Stimulated activated CD8-positive, alpha-beta memory T cell treated with anti-CD3 and anti-CD28 coated beads, Interleukin-2, amount 100 ng/mL, for 48 hours (primary cell): ENCODE measurements around the gene FAM83E.
A peak's percentile ranks its signal among the peaks of the same experiment; 100 is the strongest.
"Not testable (repeated sequence)": the region's sequence is repeated elsewhere in the genome, so short reads cannot be mapped to it uniquely, and the experiment has no call there.

Experiments used
- DNase-seq, 2 donors: peaks; one replicate each; pipeline ENCODE4 v3.0.0-alpha.2; 2020; ENCODE audit warnings: low read depth in 2 of 2

Gene FAM83E

DNA sequence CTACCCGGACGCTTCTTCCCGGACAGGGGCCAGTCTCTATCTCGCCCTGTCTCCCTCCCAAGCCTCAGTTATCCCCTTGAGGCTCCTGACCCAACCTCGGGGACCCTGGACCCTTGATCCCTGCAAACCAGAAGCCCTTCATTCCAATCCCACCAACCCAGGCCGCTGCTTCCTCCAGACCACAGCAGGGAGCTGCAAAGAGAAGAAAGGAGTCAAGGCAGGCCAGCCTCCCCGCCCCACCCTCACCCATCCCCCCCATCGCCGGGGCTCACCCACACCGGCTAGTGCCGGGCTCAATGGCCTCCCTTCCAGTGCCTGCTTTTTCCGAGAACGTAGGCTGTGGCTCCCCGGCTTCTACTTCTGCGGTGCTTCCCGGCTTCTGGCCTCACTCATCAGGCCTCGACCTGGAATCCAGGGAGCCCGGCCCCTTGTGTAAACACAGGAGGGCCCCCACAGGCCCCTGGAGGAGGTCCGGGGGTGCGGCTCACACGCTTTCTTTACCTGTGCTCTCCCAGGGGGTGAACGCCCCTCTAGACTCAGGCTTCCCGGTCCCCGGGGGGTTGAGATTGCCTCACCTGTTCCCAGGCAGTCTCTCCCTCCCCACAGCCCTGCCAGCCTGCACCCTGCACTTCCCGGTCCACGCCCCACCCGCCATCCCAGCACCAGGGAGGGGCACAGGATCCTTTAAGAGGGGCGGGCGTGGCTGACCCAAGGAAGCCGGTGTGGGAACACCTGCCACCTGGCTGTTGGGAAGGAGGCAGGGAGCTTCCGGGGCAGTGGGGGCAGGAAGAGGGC, at the start of gene FAM83E:
Gene FAM83E (minus strand): TSS at position 641 of the 795 bp plus-strand sequence. CDS start 1,704 bp downstream, outside the sequence.
- DNase-seq = no peak

DNA sequence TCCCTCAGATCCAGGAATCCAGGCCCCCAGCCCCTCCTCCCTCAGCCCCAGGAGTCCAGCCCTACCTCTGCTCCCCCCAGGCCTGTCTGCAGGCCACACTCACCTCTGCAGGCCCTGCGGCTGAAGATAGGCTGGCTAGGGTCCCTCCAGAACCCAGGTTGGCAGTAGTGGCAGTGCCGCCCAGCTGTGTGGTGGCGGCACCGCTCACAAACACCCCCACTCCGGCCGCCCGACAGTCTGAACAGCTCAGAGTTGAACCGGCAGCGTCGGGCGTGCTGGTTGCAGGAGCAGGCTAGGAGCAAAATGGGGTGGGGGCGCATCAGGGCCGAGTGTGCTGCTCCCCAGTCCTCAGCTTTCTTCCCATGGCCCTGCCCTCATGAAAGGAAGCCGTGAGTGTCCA, 49.6 kb upstream of the FAM83E start:
- DNase-seq = no peak

DNA sequence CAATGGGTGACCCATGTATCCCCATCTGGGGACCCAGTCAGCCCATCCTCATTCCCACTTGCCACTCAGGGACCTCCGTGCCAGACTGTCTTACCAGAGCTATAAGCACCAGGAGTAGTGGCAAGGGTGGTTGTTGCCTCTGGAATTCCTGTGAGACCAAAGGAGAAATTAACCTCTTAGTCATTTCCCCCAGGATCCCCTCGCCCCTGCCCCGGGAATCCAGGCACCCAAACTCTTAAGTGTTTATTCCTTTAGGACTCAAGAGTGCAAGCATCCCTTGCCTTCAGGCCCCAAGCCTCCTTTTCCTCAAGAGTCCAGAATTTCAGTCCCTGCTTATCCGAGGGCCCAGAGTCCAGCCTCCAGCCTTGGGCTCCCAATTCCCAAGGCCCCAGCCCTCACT, 48.8 kb upstream of the FAM83E start:
- DNase-seq = no peak

DNA sequence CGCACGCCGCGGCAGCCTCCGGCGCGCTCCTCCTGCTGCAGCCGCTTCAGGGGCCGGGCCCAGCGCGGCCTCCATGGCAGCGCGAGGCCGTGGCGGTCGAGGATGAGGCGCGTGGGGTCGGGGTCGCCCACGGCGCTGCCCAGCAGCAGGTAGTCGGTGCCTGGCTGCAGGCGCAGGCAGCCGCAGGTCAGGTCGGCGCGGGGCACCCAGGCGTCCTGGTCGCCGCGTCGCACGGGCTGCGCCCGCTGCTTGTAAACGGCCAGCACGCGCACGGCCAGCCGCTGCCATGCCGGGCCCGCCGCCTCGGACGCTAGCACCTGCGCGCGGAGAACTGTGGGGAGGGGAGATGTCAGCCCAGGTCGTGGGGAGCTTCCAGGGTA, 46.8 kb upstream of the FAM83E start:
- no peak for DNase-seq

DNA sequence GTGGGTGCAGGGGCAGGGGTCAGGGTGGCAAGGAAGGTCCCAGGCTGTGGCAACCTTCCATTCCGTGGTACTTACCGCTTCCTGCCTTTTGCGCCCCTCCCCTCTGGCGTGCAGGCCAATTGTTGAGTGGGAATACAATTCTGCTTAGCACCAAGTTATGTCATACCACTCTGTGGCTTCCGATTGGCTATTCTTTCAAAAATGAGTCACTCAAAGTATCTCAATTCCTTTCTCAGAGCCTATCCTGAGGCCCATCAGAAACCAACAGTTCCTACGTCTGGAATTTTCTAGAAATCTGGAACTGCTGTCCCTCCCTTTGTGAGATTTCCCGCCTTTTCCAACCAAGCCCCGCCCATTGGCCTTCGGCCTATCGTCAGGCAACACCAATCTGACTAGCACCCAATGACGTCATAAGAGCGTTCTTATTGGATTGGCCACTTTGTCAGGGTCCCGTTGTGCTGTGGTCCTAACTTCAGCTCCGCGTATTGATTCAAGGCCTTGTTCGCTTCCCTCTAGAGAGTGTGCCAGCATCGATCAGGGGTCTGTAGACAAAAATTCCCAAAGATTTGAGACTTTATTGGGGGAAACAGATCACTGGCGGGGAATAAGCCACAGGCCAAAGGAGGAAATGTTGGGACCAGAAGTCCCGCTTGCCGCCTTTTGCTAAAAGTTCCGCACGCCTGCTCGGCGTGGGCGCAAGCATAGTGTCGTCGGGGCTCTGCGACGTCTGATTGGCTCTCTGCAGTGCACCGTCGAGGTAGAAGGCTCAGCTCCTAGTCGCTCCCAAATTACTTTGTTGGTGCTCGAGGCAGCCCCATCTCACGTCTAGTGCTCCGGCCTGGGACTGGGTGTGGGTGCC, 46.2 kb upstream of the FAM83E start:
- peak; percentile 57 to 72 for DNase-seq

DNA sequence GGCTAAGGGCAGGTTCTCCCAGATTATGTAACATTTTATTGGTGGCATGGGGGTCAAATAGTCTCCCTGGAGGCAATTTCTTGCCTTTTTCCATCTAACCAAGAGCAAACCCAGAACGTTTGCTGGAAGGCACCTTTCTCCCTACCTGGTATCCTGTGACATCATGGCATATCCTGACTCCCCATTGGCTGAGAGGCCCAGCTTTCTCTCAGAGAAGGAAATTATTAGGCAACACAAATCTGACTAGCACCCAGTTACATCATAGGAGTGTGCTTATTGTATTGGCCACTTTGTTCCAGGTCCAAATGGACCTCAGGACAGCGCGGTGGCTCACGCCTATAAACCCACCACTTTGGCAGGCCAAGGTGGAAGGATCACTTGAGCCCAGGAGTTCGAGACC, 44.9 kb upstream of the FAM83E start:
- DNase-seq = no peak

DNA sequence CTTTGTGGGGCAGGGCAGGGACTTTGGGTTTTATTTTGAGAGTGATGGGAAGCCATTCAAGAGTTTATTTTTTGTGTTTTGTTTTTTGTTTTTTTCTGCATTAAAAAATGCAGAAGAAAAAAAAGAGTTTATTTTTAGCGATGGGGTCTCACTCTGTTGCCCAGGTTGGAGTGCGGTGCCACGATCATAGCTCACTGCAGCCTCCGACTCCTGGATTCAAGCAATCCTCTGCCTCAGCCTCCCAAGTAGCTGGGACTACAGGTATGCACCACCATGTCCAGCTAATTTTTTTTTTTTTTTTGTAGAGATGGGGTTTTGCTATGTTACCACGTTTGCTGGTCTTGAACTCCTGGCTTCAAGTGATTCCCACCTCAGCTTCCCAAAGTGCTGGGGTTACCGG, 43.6 kb upstream of the FAM83E start:
- DNase-seq = no peak

DNA sequence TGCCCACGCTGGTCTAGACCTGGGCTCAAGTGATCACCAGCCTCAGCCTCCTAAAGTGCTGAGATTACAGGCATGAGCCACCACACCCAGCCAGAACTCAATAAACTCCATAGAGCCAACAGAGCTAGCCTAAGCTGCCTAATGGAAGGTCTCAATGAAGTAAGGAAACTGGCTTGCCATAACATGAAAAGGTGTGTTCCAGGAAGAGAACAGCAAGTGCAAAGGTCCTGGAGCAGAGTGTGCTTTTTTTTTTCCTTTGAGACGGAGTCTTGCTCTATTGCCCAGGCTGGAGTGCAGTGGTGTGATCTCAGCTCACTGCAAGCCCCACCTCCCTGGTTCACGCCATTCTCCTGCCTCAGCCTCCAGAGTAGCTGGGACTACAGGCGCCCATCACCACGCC, 43.0 kb upstream of the FAM83E start:
- DNase-seq = not testable (repeated sequence)

DNA sequence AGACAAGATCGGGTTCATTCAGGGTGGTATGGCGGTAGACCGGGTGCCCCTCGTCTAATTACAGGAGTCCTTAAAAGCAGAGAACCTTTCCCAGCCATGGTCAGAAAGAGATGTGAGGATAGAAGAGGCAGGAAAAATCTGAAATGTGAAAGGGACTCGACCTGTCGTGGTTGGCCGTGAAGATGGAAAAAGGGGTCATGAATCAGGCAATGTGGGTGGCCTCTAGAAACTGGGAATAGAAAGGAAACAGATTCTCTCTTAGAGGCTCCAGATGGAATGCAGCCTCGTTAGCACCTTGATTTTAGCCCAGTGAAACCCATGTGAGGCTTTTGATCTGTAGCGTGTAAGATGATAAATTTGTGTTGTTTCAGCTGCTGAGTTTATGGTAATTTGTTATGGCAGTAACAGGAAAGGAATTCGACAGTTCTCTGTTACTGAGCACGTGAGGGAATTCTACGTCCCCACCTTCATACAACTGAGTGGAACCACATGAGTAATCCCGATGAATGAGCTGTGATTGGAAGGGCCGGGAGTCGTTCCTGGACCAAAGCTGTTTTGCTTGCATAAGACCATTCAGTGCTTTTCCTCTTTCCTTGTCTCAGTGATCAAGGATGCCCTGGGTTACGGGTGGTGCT, 42.1 kb upstream of the FAM83E start:
- DNase-seq = no peak

DNA sequence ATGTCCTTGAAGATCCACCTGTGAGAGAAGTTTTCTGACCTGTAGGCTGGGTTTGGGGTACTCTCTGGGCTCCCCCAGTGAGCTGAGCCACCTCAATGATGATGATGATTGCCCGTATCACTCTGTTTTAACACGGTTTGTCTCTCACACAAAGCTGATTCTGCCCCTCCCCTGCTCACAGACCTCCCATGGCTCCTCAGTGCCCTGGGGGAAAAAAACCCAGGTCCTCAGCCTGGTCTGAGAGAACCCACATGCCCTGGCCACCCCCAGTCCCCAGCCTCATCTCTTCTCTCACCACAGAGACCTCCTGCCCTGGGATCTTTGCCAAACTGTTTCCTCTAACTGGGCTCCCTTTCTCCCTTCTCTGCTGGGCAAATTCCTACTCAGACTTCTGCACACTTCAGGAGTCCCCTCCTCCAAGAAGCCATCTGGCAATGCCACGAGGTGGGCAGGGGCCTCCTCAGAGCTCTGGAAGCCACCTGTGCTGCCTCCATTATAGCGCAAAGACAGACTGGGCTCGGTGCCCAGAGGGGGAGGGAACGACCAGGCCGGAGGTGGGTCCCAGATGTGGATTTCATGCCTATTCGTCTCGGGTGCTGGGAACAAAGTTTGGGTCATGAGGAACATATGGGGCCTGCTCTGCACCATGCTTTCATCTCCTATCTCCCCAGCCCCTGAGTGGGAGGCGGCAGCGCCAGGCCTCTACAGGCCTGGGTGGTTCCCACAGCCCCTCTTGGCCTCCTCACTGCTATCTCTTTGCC, 39.6 kb upstream of the FAM83E start:
- no peak for DNase-seq

DNA sequence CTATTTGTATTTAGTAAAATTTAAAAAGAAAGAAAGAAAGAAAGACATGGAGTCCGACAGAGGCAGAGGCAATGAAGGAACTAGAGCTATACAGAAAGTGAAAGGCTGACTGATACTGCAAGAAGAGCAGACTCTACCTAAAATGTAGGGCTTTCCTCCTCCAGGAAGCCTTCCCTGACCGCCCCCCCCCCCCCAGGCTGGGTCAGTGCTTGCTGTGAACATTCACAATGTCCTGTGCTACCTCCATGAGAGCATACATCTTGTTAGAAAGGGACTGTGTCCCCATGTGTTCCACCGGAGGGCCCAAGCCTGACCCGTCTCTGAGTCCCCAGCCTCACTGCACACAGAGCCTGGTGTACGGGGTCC, 36.8 kb upstream of the FAM83E start:
- DNase-seq = no peak

DNA sequence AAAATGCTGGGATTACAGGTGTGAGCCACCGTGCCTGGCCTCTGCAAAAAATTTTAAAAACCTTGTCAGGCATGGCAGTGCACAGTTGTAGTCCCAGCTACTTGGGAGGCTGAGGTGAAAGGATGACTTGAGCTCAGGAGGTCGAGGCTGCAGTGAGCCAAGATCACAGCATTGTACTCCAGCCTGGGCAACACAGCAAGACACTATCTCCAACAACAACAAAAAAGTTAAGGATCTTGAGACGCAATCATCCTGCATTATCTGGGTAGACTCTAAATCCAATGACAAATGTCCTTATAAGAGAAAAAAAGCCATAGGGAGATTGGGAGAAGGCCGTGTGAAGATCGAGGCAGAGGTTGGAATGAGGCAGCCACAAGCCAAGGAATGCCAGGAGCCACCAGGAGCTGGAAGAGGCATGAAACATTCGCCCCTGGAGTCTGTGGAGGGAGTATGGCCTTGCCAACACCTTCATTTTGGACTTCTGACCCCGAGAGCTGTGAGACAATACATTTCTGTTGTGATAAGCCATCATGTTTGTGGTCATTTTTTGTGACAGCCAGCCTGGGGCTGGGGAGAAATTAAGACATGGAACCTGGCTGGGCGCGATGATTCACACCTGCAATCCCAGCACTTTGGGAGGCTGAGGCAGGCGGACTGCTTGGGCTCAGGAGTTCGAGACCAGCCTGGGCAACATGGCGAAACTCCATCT, 36.3 kb upstream of the FAM83E start:
- no peak for DNase-seq

DNA sequence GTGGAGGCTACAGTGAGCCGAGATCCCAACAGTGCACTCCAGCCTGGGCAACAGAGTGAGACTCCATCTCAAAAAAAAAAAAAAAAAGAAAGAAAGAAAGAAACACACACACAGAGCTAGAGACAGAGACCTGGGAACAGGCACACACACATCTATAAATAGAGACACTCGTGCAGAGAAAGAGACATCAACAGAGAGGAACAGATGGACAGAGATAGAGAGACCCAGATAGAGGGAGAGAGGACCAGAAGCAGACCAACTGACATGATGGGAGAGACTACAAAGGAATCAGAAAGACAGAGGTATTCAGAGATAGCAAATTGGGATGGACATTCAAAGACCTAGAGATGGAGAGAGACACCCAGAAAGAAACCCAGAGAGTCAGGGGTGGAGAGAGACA, 33.3 kb upstream of the FAM83E start:
- DNase-seq = no peak

DNA sequence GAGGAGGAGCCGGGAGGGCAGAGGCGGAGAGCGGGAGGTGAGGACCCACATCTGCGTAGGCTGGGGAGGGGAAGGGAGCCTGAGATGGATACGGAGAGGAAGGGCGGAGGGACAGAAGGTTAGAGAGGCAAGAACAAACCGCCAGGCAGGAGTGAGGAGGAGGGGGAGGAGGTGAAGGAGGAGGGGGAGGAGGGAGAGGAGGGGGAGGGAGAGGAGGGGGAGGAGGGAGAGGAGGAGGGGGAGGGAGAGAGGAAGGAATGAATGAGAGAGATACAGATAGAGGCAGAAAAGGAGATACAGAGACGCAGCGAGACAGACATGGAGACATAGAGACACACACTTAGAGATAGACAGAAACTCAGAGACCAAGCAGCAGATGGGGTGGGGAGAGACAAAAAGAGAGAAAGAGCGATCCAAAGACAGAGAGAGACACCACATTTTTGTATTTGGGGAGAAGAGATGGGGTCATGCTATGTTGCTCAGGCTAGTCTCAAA, 31.9 kb upstream of the FAM83E start:
- no peak for DNase-seq

DNA sequence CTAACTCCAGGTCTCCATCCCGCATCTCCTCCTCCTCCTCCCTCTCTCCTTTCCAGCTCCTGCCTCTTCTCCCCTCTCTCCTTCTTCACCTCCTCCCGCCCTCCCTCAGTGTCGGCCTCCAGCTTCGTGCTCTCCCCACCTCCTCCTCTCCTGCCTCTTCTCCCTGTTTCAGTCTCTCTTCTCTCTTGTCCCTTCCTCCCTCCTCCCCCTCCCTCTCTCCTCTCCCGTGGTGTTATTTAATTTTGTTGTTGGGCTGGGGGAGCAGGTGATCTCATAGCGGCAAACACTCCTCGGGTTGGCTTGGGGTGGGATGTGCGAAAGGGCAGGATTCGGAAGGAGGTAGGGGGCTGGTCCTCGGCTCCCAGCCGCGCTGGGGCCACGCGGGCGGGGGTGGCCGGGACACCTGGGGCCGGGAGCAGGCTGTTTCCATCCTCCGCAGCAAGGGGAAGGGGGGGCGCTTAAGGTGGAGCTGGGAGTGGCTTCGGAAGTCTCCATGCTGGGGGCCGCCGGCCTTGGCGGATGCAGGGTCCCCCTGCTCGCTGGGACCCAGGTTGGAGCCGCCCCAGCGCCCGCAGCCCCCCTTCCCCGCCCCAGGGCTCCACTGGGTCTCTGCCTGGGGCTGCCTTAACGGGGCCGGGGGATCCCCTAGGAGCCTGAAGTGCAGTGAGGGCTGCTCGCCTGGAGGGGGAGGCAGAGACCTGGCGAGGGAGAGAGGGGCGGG, 31.3 kb upstream of the FAM83E start, which contains the start of gene CA11:
Gene CA11 (minus strand): TSS at position 187 of the 721 bp plus-strand sequence. CDS start 555 bp downstream, outside the sequence.
- peak; percentile 82 to 86 for DNase-seq

DNA sequence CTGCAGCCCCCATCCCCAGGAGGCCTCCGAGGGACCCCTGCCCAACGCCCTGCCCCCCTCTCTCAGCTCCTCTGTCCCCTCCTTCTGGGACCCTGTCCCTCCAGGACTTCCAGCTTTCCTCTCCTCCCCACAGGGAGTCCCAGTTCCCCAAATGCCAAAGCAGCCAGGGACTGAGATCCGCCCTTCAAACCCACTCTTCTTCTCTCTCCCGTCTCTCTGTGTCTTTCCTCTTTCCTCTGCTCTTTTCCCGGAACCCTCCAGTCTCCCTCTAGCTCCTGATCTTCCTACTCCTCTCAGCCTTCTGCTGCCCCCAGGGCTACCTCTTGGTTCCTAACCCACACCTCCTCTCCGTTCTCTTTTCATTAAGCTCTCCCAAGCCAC, 30.7 kb upstream of the FAM83E start:
- no peak for DNase-seq

DNA sequence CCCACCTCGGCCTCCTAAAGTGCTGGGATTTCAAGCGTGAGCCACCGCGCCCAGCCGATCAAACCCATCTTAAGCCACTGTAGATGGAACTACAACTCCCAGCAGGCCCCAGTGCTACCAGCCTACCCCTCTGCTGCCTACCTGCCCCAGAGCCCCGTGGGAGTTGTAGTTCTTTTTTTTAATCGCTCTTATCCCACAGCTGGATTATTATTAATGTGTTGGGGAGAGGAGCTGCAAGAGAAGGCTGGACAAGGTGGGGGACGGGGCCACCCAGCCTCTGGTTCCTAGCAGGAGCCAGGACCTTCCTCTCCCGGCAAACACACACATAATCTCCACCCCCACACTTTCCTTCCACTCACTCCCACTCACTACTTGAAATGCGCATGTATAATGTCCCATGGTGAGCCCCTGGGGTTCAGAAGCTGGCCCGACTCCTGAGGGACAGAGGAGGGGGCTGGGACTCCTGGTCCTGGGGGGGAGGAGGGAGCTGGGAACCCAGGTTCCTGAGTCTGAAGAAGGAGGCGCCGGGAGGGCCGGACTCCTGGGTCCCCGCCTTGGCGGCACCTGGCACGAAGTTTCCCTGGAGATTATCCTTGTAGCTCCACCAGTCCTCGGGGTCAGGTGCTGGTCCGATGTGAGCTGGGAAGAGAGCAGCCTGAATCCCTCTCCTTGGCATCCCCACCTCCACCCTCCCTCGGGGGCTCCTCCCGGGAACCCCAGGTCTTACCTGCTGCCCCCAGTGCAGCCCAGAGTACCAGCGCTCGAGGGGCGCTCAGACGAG, 30.2 kb upstream of the FAM83E start:
- DNase-seq = peak; percentile 48 to 63

DNA sequence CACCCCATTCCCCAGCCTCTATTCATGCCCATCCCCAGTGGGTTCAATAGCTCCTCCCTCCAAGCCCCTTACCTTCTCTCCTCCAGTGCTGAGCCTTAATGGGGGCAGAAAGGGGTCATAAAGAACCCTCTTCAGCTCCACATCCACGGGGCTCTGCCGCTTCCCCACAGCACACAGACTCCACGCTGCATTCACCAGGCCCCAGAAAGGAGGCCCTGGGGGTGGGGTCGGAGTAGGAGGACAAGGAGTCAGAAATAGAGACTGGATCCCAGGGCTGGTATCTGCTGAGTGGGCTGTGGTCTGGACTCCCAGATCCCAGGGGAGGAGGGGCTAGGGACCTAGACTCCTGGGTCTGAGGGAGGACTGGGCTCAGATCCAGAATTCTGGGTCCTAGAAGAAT, 29.5 kb upstream of the FAM83E start:
- no peak for DNase-seq

DNA sequence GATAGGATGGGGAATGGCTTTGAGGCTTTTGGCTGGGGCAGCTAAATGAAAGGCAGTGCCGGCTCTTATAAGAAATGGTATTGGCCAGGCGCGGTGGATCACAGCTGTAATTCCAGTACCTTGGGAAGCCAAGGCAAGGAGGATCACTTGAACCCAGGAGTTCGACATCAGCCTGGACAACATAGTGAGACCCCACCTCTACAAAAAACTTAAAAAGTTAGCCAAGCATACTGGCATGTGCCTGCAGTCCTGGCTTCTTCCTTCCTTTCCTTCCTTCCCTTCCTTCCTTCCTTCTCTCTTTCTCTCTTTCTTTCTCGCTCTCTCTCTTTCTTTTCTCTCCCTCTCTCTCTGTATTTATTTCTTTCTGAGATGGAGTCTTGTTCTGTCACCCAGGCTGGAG, 28.0 kb upstream of the FAM83E start:
- DNase-seq = no peak

DNA sequence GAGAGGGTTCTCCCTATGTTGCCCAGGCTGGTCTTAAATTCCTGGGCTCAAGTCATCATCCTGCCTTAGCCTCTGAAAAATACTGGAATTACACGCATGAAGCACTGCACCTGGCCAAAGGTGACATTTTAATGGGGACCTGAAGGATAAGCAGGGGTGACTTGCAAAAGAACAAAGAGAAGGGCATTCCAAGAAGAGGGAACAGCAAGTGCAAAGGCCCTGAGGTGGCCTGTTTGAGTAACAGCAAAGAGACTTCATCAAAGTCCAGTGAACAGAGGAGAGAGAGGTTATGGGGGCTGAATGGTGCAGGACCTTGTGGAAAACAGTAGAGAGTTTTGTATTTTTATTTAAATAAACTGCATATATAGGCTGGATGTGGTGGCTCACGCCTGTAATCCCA, 27.0 kb upstream of the FAM83E start:
- DNase-seq = no peak
